HG02852 (cell line): ENCODE results near the gene TENM4.

Experiments
- ATAC-seq: cut with Tn5 transposase; IDR thresholded peaks from one replicate; pipeline ENCODE4 v1.9.1; 2021; ENCODE audit warnings: mild to moderate bottlenecking, moderate library complexity; ENCODE audit not compliant: unreplicated experiment

TENM4 gene

DNA sequence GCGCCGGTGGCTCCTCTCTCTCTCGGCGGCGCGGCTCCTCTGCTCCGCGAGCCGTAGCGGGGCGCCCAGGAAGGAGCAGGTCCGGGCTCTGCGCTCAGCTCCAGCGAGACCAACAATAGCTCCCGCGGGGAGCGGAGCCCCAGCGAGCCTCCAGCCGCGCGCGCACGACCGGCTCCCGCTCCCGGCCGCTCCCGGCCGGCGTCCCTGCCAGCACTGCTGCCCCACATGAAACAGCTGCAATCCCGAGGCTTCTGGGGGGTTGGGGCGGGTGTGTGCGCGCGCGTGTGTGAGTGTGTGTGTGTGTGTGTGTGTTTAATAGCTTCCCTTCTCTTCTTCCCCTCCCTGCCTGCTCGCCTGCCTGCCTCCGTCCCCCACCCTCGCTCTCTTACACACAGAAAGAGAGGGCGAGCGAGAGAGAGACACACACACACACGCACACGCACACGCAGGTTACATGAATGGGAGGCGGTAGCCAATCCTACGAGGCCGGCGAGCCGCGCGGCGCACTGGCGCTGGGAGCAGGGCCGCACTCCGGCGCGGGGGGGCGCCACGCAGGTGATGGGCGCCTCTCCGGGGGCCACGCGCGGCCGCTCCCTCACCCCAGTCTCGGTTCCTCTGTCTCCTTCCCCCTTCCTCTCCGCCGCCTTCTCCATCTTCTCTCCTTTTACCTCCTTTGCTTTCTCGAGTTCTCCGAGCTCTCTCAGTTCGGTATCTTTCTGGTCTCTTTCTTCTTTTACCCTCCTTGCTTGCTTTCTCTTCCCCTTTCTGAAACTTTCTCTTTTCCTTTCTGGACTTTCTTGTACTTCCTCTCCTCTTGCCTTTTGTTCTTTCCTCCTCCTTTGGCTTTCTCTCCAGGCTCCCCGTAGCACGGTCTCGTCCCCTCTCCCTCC is at the start of gene TENM4:
TSS of gene TENM4 (minus strand) at position 460 of the 890 bp plus-strand sequence. CDS start 371,086 bp downstream, outside the sequence.
- ATAC-seq, result peak; percentile 58

DNA sequence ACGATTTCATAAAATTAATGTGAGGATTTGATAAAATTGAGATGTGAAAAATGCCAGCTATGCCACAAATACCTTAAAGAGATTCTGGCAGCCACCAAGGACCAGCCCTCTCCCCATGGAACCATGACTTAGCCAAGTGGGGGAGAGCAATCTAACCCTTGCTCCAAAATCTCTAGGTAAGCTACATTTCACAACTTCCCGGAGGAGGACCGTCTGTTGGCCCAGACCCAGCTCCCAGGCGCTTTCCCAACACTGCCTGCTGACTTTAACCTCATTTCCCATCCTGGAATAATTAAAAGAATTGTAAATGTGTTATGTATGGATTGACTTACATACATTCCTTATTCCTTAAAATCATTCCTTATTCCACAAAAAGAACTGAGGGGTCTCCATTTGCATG is 47.5 kb upstream of the TENM4 start:
- no peak for ATAC-seq

DNA sequence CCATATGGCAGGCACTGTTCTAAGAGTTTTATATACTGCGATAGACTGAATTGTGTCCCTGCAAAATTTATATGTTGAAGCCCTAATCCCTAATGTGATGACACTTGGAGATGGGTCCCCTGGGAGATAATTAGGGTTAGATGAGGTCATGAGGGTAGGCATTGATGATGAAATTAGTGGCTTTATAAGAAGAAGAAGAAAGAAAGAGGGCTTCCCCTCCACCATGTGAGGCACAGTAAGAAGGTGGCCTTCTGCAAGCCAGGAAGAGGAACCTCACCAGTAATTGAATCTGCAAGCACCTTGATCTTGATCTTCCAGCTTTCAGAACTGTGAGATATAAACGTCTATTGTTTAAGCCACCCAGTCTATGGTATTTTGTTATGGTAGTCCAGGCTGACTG is 46.6 kb upstream of the TENM4 start:
- ATAC-seq, result no peak

DNA sequence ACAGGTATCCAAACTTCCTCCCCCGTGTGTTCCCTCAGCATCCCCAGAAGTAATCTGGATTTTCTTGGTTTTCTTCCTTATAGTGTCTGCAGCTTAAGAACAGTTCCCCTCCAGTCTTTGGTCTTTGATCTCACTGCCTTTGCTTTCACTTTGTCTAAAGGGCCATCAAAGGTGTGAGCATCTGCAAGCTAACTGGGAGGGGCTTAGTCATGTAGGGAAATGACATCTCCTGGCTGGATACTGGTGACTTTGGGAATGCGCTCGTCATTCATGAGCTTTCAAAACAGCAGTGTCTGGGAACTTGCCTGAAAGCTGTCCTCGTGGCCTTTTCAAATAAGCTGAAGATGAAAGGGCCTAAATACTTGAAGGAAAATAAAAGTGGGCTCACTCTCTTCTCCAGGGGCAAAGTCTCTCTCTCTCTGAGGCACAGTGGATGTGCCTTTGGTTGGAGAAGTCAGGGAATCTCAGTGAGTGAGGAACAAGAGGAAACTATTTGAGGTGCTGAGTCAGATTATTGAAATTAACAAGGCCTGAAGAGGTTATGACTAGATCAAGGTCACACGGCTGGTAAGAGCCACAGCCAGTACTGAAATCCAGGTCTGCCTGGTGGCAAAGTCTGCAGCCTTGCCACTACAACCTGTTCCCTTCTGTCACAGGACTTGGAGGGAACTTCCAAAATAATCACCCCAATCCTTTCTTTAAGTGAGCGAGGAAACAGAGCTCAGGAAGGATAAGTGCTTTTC is 45.6 kb upstream of the TENM4 start:
- ATAC-seq, result no peak

DNA sequence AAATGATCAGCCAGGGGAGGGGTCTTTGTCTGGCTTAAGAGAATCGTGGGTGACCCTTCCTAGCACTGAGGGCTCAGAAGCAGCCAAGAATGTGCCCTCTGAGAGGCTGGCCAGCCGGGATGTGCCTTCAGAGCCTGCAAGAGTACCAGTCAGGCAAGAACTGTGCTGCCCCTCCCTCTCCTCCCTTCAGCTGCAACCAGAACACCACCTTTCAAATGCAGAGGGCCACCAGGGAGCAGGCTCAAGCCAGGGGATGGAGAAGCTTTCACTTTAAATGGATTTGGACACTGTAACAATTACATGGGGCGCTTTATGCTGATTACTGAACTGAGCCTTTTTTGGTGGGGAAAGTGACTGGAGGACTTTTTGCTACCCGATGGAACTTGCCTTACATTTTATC is 44.9 kb upstream of the TENM4 start:
- ATAC-seq, result no peak

DNA sequence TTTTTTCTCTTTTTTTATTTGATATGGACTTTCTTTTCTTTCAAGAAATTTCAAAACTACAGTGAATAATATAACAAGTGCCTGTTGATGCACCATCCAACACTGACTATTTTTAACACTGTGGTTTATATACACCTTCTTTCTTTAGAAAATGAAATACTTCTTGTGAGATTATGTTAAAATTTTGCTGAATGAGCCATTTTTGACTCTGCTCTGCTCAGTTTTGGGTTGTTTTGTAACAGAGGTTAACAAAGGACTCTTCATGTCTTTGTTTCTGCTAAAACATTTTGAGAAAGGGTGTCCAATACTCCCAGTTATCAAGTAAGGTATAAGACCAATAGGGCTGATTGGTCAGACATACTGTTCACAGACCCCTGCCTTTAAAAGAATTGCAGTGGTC is 44.0 kb upstream of the TENM4 start:
- ATAC-seq, result no peak

DNA sequence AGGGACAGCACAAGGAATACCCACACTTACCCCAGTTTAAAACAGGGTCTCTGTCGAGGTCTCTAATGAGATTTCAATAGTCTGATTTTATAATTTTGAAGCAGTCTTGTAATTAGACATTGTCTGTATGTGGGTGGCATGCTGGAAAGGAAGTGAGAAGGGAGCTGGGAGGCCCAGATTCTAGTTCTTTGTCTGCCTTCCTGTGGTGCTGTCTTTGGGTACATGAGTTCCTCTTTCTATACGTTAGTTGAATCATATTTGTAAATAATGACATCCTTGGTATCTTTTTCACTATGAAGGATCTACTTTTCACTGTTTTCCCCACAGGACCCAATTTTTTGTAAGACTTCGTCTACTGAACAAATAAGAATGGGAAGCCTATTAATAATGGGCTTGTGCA is 42.0 kb upstream of the TENM4 start:
- ATAC-seq, result peak; percentile 82

DNA sequence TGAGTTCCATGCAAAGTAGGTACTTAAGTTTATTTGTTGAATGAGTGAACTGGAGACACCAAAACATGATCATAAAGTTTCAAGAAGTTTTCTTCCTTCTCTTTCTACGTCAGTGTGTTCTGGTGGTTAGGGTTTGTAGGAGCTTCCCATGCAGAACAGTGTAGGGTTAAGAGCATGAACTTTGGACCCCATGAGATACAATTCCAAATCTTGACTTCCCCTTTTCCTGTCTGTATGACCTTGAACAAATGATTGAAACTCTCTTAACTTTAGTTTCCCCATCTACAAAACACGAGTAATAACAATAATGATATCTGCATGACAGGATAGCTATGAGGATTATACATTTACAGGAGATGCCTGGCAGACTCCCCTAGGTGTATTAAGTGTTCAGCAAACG is 41.0 kb upstream of the TENM4 start:
- peak; percentile 39 for ATAC-seq

DNA sequence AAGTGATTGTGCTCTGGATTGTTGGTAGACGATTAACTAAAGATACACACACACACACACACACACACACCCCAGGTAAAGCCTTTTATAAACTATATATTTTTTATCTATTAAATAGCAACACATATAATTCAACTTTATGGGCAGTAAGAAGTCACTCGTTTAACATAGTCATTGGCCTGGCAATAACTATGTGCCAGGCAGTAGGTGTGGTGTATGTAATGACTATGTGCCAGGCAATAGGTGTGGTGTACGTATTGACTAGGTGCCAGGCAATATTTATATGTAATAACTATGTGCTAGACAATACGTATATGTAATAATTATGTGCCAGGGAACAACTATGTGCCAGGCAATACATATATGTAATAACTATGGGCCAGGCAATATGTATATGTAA is 40.0 kb upstream of the TENM4 start:
- ATAC-seq, result no peak

DNA sequence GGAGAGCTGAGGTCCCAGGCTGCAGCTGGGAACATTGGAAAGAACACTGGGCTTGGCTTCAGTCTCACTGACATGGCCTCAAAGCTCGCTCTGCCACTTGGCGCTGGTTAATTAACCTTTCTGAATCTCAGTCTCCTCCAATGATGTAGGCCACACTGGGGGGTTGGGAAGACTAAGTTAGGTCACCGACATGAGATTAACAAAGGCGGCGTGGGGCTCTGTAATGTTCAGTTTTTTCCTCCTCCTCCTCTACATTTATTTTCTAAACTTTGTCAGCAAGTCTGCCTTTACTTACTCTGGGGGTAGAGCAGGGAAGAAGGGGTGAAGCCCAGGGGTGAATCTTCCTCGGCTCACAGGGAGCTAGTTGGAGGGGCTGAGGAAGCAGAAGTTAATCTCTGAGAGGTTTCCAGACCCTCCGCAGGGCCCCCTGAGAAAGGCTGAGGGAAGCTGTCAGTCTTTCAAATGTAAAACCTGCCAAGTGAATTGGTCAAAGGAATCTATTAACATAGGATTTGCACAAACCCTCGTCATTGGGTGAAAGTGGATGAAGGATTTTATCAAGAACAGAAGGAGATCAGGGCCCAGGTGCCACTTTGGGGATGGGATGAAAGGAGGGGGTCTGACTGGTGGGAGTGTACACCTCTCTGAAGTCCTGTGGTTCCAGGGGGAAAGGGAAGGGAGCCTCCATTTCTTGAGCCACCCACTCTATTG is 32.1 kb upstream of the TENM4 start:
- ATAC-seq, result no peak

DNA sequence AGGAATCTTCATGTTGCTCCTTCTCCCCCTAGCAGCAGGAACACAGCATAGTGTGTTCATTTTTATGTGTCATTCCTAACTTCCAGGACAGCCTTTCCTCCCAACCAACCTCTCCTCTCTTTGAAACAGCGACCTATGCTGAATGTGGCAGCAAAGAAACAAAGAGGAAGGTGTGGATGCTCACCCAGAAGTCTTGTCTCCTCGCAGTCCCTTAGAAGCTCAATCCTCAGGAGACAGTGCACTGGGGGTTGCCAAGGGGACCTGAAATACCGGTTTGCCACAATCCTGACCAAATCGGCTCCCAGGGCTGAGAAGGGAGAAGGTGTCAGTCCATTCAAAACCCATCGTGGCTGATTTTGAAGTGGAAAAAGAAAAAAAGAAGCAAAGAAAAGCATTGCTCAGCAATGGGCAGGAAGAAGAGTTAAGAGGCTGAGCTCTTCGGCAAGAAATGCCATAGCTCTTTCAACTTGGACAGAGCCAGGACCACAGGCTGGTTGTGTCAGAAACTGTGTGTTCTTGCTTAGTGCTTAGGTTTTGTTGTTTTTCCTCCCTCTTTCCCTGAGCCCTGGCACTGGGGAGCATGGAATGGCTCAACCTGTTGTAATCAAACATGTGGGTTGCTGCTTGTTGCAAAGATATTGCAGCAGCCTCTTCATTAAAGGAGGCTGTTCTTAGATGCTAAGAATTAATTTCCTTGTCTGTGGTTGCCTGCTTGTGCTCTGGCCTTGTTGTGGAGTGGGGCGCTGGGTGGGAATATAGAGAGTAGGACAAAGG is 30.4 kb upstream of the TENM4 start:
- ATAC-seq, result no peak

DNA sequence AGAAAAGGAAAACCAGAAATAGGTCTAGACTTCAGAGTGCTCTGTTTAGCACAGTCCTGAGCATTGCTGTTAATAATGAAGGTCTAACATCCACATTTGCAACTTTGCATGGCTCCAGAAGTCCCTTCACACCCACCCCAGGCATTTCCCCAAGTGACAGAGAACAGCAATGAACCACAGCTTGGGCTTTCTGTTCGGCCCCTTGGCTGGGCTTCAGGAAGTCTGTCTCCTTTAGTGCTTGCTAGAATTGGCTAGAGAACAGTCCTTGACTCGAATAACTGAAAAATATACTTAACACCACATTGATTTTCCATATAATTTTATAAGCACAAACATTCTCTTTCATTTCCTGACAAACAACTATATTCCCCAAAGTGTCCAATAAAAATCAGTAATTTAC is 29.3 kb upstream of the TENM4 start:
- ATAC-seq, result no peak

DNA sequence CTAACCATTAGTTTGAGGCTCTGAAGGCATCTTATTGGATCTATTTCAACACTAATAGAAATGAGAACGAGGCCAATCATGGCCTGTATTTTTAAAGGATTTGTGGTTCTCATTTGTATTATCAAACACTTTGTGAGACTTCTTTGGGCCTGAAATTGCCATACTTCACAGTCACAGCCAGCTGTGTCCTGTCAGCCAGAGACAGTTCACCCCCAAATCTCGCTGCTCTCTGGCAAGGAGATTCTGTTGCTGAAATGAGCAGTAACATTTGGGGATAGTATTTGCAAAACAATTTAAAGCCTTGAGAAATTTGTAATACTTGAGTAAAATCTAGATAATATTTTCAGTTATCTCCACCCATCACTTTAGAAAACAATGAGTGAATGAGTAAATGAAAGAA is 26.9 kb upstream of the TENM4 start:
- no peak for ATAC-seq

DNA sequence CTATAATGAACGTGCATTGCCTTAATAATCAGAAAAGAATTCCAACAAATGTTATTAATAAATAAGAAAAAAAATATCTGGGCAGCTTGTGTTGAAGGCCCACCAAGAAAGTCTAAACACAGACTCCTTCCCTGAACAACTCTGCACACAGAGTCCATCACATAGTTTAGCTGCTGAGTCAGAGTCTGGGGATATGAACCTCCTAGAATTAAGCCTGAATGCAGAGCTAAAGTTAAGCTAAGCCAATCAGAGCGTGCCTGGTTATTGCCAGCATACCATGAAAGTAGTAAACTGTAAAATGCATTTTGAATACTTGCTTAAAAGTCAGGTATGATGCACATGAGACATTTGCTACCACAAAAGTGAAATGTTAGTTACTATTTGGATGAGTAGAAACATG is 25.6 kb upstream of the TENM4 start:
- ATAC-seq, result no peak

DNA sequence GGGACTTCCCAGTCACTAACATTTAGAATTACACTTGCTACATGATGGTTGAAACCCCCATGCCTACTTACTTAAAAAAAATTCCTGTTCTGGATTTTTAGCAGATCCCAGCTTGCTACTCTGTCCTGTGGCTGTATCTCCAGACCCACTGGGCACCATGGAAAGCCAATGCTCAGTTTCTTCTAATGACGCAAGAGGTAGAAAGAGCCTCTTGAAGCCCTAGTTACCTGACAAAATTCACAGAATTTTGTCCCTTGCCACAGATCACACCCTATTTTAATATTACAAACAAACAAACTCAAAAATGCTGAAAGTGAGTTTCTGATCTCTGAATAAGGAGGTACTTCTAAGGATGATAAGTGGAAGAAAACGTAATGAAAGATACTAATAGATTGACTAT is 24.3 kb upstream of the TENM4 start:
- ATAC-seq, result no peak

DNA sequence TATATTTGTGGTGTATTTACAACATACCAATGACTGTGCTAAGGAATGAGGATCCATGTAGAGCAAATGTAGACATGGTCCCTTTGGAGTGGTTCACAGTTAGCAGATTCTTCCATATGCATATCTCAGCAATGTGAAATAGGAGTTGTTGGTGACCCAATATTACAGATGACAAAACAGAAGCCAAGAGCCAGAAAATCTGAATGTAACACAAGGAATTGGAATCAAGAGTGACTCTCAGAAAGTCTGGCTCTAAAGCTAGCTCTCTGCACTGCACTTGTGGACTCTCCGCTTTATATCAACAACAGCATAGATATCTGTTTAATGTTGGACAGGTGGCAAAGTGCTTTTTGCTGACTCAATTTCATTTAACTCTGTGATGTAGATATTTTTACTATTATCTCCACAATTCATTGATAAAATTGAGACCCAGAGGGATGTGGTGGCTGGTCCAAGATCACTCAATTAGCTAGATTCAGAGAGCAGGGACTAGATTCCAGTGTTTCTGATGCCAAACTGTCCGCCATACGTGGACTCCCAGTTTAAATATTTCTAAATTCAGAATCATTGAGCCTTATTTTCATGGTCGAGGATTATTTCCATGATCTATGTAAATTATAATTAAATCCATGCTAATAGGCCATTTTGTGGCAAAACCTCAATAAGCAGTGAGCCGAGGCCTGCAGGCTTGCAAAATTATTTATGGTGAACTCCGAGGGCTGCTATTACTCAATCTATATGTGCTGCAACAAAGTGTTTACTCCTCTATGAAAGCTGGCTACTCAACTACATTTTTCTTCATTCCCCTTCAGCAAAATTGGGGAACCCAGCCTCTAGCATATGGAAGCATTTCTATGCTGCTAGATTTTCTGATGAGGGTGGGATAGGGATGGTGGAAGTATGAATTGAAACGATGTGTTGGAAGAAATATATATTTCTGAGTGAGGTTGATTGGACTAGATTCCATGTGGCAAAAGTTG is 21.1 kb upstream of the TENM4 start:
- ATAC-seq, result no peak

DNA sequence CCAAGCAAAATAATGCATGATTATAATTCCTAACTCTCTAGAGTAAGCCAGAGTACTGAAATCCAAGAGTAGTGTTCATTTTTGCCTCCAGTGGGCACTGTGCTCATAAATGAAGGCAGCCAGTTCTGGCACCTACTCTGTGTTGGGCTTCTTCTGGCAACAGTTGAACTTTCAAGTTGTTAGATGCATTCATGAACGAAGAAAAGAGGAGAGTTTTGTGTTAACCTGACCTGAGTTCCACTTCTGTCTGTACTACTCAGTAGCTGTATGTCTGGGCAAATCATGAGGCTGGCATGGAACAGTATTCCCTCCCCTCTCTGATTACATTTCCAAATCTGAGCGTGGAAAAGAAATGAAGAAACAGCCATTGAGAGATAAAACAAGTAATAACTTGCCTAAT is 20.3 kb upstream of the TENM4 start:
- ATAC-seq, result no peak

DNA sequence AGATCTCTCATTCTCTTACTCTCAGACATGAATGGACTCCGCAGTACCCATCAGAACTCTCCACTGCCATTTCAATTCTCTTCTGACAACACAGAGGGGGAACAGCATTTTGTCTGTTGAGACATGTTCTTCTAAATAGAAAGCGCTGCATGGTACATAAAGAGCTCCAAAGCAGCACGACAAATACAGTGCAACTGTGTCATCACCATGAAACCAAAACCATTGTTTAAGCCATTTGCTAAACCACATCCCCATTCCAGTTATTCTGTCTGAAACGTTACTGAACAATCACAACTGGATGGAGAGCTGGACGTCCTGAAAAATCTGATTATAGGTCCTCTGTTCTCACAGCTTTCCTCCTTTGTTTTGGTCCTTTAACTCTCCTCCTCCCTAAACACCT is 17.9 kb upstream of the TENM4 start:
- ATAC-seq, result no peak

DNA sequence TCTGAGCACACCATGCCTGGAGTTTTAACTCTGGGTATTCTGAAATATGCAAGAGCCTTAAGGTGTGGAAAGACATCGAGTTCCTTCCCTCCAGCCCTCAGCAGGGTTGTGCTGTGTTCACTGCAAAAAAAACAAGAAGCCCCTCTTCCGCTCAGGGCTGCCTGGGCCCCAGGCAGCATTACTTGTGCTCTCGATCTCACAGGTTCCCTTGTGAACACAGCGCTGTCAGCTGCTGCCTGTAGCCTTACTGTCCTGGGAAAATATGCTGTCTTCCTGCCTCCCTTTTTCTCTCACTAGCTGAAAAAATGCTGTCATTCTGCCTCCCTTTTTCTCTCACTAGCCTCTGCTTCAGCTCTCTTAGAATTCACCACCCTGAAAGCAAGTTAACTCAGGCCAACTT is 15.7 kb upstream of the TENM4 start:
- no peak for ATAC-seq

DNA sequence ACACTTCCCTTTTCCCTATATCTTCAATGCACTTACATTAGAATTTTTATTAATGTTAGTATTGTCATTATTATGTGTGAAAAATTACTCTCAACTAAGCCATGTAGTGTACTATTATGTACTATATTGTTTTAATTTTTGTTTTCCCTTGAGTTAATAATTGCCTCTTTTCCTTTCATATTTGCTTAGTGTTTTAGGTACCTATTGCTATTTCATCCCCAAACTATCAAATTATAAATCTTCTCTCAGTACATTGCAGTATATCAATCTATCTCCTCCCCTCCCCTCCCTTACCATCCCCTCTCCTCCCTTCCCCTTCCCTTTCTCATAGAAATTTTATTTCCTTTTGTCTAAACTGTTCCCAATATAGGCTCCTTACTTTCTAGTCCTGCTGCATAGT is 12.8 kb upstream of the TENM4 start:
- ATAC-seq, result no peak
